GM21737 (cell line): ENCODE data around the gene ANKS1B.
"Not testable (repeated sequence)": the region's sequence is repeated elsewhere in the genome, so short reads cannot be mapped to it uniquely, and the experiment has no call there.

Source experiments
- ATAC-seq: cut with Tn5 transposase; IDR thresholded peaks from one replicate; pipeline ENCODE4 v1.9.1; 2021; ENCODE audit warnings: mild to moderate bottlenecking, moderate library complexity; ENCODE audit not compliant: unreplicated experiment

ANKS1B gene

GRCh38 chr12:99611117-99611516 lies 373.6 kb downstream of the ANKS1B start:
- no peak for ATAC-seq

DNA sequence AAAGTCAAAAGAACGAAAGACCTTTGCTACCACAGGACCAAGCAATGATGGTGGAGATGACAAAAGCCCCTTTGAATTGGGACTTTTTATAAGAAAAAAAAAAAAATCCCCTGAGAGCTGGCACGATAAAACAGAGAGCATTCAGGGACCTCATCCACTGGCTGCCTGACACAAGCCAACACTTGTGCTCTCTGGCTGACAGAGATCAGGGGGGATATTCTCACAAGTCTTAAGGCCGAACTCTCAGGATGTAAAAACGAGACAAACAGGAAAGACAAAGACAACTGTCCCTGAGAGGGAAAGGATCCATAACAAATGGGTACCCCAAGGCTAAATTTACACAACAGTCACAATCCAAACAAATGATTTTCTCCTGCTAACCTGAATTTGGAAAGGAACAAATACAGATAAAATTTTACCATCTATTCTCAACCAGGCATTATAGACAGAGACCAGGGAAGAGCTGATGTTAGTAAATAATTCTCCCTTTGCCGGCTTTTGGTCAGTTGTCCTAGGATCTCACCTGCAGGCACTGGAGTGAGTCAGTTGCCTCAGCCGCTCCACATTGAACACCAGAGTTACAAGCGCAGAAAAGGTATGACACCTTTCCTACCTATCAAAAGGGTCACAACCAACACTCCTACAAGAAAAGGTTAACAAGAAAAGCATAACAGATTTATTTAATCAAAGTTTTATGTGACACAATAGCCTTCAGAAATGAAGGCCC lies 375.1 kb downstream of the ANKS1B start:
- ATAC-seq: no peak

DNA sequence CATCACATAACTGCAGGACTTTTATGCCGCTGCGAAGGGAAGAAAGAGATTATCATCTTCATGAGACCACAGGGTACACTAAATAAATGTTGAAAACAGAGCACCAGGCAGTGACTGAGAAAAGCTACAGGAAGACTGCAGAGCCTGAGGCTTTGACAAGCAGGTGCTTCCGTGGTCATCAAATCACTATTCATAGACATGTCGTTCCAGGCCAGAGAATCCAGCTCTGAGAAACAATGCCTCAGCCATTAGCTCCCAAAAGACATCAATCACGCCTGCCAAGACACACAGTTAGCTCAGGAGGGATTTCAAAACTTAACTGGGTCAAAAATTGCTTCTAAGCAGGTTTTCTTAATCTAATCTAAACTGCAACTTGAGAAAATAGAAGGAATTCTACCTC lies 384.3 kb downstream of the ANKS1B start:
- ATAC-seq: peak; percentile 96

DNA sequence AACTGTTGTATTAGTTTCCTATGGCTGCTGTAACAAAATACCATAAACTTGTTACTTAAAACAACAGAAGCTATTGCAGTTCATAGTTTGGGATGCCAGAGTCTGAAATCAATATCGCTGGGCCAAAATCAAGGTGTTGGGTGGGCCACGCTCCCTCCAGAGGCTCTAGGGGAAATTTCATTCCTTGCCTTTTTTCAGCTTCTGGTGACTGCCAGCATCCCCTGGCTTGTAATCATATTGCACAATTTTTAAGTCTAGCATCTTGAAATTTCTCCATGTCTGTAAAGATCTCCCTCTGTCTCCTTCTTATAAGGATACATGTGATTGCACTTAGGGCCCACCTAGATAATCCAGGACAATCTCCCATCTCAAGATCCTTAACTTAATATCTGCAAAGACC lies 386.0 kb downstream of the ANKS1B start:
- no peak for ATAC-seq

GRCh38 chr12:99596762-99597161 lies 388.0 kb downstream of the ANKS1B start:
- no peak for ATAC-seq

- ATAC-seq: not testable (repeated sequence)
Measured at GRCh38 chr12:99577125-99577524, 407.6 kb downstream of the ANKS1B start.

DNA sequence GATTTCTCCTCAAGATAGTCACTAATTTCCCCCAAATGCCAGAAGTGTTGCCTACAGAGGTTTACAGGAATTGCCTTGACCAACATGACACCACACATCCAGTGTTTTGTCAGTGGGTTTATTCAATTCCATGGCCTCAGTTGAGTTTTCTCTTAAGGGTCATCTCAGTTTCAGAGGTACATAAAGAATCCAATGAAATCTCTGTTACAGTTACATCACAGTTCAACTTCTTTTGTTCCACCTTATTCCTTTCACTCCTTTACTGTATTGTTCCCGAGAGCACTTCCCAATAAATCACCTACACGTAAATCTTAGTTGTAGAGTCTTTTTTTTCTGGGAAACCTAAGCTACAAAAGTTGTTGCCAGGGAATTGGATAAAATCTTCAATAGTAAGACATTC lies 410.8 kb downstream of the ANKS1B start:
- ATAC-seq: no peak

DNA sequence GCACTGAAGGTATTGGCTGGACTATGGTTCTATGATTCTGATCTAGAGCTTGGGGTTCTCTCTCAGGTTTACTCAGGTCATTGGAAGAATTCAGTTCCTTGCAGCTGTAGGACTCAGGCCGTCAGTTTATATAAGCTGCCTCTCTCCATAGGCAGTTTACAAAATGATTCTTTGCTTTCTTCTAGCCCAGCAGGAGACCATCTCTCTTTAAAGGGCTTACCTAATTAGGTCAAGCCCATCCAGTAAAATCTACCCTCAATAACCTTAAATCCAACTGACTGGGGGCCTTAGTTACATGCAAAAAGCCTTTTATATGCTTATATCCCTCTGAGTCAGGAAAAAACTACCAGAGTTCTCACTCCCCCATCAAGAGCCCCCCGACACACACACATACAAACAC lies 417.7 kb downstream of the ANKS1B start:
- no peak for ATAC-seq

- no peak for ATAC-seq
Measured at GRCh38 chr12:99558109-99558508, 426.6 kb downstream of the ANKS1B start.

GRCh38 chr12:99553461-99553860 lies 431.3 kb downstream of the ANKS1B start:
- ATAC-seq: no peak

GRCh38 chr12:99552022-99552421 lies 432.7 kb downstream of the ANKS1B start:
- no peak for ATAC-seq

DNA sequence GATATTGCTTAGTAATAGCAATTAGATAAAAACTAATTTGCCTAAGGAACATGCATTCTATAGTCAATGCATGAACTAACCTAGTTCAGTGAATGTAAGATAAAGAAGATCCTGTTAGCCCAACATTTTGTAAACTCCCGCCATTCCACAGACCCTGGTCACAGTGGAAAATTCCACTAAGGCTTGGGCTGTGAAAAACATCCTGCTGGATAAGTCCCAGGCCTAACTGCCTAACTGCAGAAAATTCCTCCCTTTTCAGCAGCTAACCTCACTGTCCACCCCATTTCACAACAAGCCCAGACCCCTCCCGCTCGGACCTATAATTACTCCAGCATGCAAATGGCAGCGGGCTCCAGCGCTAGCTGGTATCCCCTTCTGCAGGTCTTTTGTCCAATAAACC lies 435.1 kb downstream of the ANKS1B start:
- no peak for ATAC-seq

GRCh38 chr12:99549196-99549595 lies 435.5 kb downstream of the ANKS1B start:
- ATAC-seq: no peak

GRCh38 chr12:99544457-99544856 lies 440.3 kb downstream of the ANKS1B start:
- no peak for ATAC-seq

DNA sequence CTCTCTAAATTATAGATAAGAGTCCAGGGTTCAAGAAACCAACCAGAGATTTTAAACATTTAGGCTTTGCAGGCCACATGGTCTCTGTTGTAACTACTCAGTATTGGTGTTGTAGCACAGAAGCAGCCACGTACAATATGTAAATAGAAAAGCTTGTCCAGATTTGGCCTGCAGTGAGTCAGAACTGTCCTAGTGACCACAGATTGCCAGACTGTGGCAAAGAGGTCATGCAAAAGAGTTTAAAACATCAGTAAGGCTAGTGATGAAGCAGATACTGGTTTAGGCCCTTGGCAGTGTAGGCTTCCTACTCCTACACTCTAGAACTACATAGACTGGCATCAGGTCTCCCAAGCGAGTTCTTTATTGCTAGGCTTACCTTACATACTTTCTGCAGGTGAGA lies 454.8 kb downstream of the ANKS1B start:
- peak; percentile 89 for ATAC-seq

GRCh38 chr12:99528478-99528877 lies 456.3 kb downstream of the ANKS1B start:
- ATAC-seq: no peak

- no peak for ATAC-seq
Measured at GRCh38 chr12:99523853-99524252, 460.9 kb downstream of the ANKS1B start.

GRCh38 chr12:99522456-99522855 lies 462.3 kb downstream of the ANKS1B start:
- no peak for ATAC-seq

GRCh38 chr12:99521664-99522063 lies 463.1 kb downstream of the ANKS1B start:
- no peak for ATAC-seq

DNA sequence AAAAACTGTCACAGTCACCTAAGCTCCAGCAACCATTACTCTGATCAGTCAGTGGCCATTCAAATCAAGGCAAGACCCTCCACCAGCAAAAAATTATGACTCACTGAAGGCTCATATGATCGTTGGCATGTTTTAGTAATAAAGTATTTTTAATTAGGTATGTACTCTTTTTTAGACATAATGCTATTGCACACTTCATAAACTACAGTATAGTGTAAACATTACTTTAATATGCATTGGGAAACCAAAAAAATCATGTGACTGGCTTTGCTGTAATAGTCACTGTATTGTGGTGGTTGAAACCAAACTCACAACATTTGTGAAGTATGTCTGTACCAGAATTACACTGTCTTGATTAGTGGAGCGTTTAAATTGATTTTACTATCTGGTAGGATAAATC lies 471.7 kb downstream of the ANKS1B start:
- ATAC-seq: no peak

GRCh38 chr12:99505805-99506204 lies 478.9 kb downstream of the ANKS1B start:
- ATAC-seq: no peak

- ATAC-seq: no peak
Measured at GRCh38 chr12:99498756-99499155, 486.0 kb downstream of the ANKS1B start.

DNA sequence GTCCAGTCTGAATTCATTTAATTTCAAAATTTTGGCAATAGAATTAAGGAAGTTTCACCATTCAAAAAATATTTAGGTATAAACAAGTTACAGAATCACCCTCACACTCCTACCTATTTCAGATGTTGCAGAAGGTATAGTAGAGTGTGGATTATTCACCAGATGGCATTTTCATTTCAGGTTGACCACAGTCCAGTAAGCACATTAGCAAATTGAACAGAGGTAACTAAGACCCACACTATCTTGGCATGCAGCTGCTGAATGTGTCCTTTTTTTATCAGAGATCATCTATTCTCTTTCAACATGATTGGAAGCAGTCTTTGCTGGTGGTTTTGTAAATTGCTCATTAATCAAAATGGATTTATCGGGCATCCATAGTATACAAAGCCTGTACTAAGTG lies 488.9 kb downstream of the ANKS1B start:
- ATAC-seq: no peak
